ENCODE results near the gene UBE2G1. TPM values are rescaled to one million over a fixed set of nuclear protein-coding genes. Genes with fewer than 3 reads are reported as not detected.
A peak's percentile ranks its signal among the peaks of the same experiment; 100 is the strongest.

Gene UBE2G1
- total RNA-seq, 1 experiment from 2014 or later, result 65.1 TPM

DNA sequence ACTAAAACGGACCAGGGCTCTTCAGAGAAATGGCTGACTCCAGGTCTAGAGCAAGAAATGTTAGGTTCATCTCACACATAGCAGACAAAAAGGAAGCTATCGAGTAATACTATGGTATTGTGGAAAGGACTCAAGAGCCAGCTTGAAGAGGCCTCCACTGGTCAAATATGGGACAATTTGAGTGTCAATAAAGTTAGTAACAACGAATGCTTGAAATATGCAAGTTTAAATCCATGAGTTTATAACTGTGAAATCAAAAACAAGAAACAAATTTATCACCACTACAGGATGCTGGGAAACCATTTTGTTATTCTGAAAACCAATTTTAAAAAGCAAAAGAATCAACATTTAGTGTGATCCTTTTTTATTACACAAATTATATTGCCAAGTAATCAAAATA, 52.3 kb downstream of the UBE2G1 start:
- H3K36me3 Mint-ChIP-seq (ENCODE audit: insufficient read depth, unreplicated experiment), result no peaks in the 10 kb centered on the region
- POLR2A ChIA-PET, result interaction anchor here (1.0 kb wide), 1 partner anchor 52 kb away, joined by 4 read pairs; the partner anchor contains the start of gene UBE2G1
- no peak overlapping the region for H3K27ac Mint-ChIP-seq (ENCODE audit: low read depth, unreplicated experiment)
- H3K4me1 Mint-ChIP-seq (ENCODE audit: insufficient read depth, unreplicated experiment), result peaks cover 53% of the 10 kb centered on the region
- TF ChIP-seq, protein P1, sequence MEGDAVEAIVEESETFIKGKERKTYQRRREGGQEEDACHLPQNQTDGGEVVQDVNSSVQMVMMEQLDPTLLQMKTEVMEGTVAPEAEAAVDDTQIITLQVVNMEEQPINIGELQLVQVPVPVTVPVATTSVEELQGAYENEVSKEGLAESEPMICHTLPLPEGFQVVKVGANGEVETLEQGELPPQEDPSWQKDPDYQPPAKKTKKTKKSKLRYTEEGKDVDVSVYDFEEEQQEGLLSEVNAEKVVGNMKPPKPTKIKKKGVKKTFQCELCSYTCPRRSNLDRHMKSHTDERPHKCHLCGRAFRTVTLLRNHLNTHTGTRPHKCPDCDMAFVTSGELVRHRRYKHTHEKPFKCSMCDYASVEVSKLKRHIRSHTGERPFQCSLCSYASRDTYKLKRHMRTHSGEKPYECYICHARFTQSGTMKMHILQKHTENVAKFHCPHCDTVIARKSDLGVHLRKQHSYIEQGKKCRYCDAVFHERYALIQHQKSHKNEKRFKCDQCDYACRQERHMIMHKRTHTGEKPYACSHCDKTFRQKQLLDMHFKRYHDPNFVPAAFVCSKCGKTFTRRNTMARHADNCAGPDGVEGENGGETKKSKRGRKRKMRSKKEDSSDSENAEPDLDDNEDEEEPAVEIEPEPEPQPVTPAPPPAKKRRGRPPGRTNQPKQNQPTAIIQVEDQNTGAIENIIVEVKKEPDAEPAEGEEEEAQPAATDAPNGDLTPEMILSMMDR (IDR thresholded peaks at IDR 0.05; ENCODE audit: unreplicated experiment), result no peak
- intact Hi-C loops (cut with micrococcal nuclease), result no loop called here
- CTCF ChIA-PET, result interaction anchor here (0.6 kb wide), 2 partner anchors 10 to 40 kb away, joined by 5 read pairs; no protein-coding TSS in a partner anchor
- no peak for DNase-seq (ENCODE audit: unreplicated experiment)
- BruUV-seq (replicated peaks), result no TSS peak
- H3K27me3 Mint-ChIP-seq (ENCODE audit: insufficient read depth, unreplicated experiment), result no peaks in the 10 kb centered on the region
- no peak overlapping the region for H3K4me3 Mint-ChIP-seq (ENCODE audit: unreplicated experiment)
- no peaks in the 10 kb centered on the region for H3K9me3 Mint-ChIP-seq (ENCODE audit: unreplicated experiment)

DNA sequence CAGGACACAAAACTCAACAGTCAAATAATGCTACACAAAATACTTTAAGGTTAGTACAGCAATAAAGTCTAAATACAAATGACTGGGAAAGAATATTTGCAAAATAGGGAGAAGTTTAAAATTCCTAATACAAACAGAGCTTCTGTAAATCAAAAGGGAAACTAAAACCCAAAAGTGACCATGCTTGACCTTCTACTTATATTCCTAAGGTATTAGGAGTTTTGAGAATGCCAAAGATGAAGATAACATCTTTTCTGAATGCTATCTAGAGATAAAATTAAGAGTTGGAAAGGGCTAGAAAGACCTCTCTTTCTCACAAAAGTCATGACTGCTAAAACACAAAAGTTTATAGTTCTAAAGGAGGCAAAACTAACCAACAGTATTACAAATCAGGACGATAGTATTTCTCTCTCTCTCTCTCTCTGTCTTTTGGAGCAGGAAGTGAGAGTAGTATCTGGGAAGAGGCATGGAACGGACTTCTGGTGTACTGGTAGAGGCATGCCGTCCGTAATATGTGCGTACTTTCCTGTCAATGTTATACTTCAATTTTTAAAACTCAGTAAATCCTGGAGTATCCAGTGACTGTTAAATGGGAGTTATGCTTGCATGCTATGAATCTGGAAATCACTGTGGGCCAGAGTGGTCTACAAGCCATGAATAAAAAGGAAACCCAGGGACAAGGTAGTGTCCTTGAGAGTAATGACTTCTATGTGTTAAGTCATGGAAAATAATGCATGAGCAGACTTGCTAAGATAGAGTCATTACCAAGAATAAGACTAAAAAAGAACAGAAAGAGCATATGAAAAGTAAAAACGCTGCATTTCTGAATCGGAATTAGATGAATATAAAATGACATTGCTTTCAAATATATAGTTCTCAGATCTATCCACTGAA, 53.0 kb downstream of the UBE2G1 start:
- Mint-ChIP-seq H3K36me3 (ENCODE audit: insufficient read depth, unreplicated experiment) (no peaks in the 10 kb centered on the region), H3K4me3 (ENCODE audit: unreplicated experiment) (no peak overlapping the region), H3K27ac (ENCODE audit: low read depth, unreplicated experiment) (no peak overlapping the region), H3K4me1 (ENCODE audit: insufficient read depth, unreplicated experiment) (peaks cover 49% of the 10 kb centered on the region), H3K27me3 (ENCODE audit: insufficient read depth, unreplicated experiment) (no peaks in the 10 kb centered on the region), H3K9me3 (ENCODE audit: unreplicated experiment) (no peaks in the 10 kb centered on the region)
- intact Hi-C loops (cut with micrococcal nuclease), result no loop called here
- ChIA-PET POLR2A (no interaction called here), CTCF (interaction anchor here (1.4 kb wide), 1 partner anchor 10 kb away, joined by 3 read pairs; no protein-coding TSS in a partner anchor)
- no peak for DNase-seq (ENCODE audit: unreplicated experiment)
- TF ChIP-seq, protein P1 (IDR thresholded peaks at IDR 0.05; ENCODE audit: unreplicated experiment), result no peak
- BruUV-seq (replicated peaks), result no TSS peak

DNA sequence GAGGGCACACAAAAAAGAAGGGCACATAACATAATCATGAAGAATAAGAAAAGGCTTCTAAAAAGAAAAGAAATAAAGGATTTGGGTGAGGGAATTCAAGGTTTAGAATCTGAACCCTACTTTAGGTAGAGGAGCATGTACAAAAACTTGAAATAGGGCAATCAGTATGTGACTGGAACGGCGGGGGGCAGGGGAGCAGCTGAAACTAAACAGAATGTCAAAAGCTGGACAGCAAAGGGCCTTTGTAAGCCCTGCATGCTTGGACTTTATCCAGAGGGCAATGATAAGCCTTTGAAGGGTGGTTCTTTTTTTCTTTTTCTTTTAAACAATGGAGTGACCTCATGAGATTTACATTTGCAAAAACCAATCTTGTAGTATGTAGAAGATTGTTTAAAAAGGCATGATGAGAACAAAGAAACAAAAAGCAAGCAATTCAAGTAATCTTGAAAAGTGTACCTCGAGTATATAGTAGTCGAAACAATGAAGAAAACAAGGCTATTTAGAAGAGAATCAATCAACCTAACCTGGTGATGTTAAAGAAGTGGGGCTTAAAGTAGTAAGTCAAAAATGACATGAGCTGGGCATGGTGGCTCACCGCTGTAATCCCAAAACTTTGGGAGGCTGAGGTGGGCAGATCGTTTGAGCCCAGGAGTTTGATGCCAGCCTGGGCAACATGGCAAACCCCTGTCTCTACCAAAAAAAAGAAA, 56.0 kb downstream of the UBE2G1 start:
- intact Hi-C loops (cut with micrococcal nuclease), result no loop called here
- BruUV-seq (replicated peaks), result no TSS peak
- H3K27ac Mint-ChIP-seq (ENCODE audit: low read depth, unreplicated experiment), result peak overlapping the region; percentile 71
- no peak for DNase-seq (ENCODE audit: unreplicated experiment)
- H3K36me3 Mint-ChIP-seq (ENCODE audit: insufficient read depth, unreplicated experiment), result peaks cover 13% of the 10 kb centered on the region
- H3K9me3 Mint-ChIP-seq (ENCODE audit: unreplicated experiment), result no peaks in the 10 kb centered on the region
- ChIA-PET POLR2A (no interaction called here), CTCF (interaction anchor here (0.7 to 1.1 kb wide), 2 partner anchors 21 to 24 kb away, joined by 3 read pairs; no protein-coding TSS in a partner anchor)
- H3K27me3 Mint-ChIP-seq (ENCODE audit: insufficient read depth, unreplicated experiment), result no peaks in the 10 kb centered on the region
- no peak overlapping the region for H3K4me3 Mint-ChIP-seq (ENCODE audit: unreplicated experiment)
- H3K4me1 Mint-ChIP-seq (ENCODE audit: insufficient read depth, unreplicated experiment), result peaks cover 46% of the 10 kb centered on the region
- TF ChIP-seq, protein P1 (IDR thresholded peaks at IDR 0.05; ENCODE audit: unreplicated experiment), result no peak

DNA sequence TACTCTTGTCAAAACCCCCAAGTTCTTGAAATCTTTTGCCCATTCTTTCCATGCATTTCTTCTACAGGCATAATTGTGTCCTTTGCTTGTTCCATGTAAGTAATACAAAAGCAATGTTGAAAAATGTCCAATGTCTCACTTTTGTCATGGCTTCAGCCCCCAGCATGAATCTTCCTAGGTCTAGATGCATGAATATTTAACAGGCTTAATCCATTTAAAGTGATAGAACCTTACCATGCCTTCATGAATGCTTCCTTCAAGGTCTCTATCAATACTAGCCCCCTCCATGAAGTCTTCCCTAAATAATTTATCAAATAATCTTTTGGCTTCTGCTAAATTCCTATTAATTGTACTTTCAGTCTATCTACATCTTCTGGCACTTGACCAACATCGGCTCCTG, 56.6 kb downstream of the UBE2G1 start:
- no TSS peak for BruUV-seq (replicated peaks)
- intact Hi-C loops (cut with micrococcal nuclease), result no loop called here
- H3K4me1 Mint-ChIP-seq (ENCODE audit: insufficient read depth, unreplicated experiment), result peaks cover 44% of the 10 kb centered on the region
- POLR2A ChIA-PET, result no interaction called here
- TF ChIP-seq, protein P1 (IDR thresholded peaks at IDR 0.05; ENCODE audit: unreplicated experiment), result no peak
- H3K4me3 Mint-ChIP-seq (ENCODE audit: unreplicated experiment), result no peak overlapping the region
- DNase-seq (ENCODE audit: unreplicated experiment), result no peak
- peaks cover 20% of the 10 kb centered on the region for H3K36me3 Mint-ChIP-seq (ENCODE audit: insufficient read depth, unreplicated experiment)
- H3K27ac Mint-ChIP-seq (ENCODE audit: low read depth, unreplicated experiment), result peak overlapping the region; percentile 71
- H3K27me3 Mint-ChIP-seq (ENCODE audit: insufficient read depth, unreplicated experiment), result no peaks in the 10 kb centered on the region
- CTCF ChIA-PET, result no interaction called here
- no peaks in the 10 kb centered on the region for H3K9me3 Mint-ChIP-seq (ENCODE audit: unreplicated experiment)
